GM23248 (cell line): ENCODE results near the gene OR10V1.

Source experiments
- EZH2 ChIP-seq: fragments of 200-600 bp; sonication (generic); IDR thresholded peaks from 2 replicates; pipeline ENCODE4 v1.6.1; 2018; ENCODE audit warnings: antibody characterized with exemption, mild to moderate bottlenecking; ENCODE audit not compliant: insufficient read depth, poor library complexity, severe bottlenecking
- EZH2phosphoT487 ChIP-seq: fragments of 200-600 bp; sonication (generic); IDR thresholded peaks from 2 replicates; pipeline ENCODE4 v1.6.1; 2018; ENCODE audit warnings: antibody characterized with exemption, moderate library complexity, mild to moderate bottlenecking, low read depth; ENCODE audit not compliant: insufficient read depth

- TF ChIP-seq EZH2 (no peak), EZH2phosphoT487 (no peak)
Measured at GRCh38 chr11:59759900-59760299, 46.3 kb upstream of the OR10V1 start.
